ENCODE measurements around the gene USP3. TPM values are rescaled to one million over a fixed set of nuclear protein-coding genes. Genes with fewer than 3 reads are reported as not detected.
A peak's percentile ranks its signal among the peaks of the same experiment; 100 is the strongest.

USP3 gene
- total and polyA plus RNA-seq, 2 of the 4 experiments (the other 2 are of a cell fraction), result 17.3 to 52.3 TPM

GRCh38 chr15:63582718-63583426, 78.5 kb downstream of the USP3 start:
- H3K4me1 ChIP-seq (ENCODE audit: control insufficient read depth, insufficient read depth, low read length), result peaks cover 11% of the 10 kb centered on the region
- H3K9me1 ChIP-seq (ENCODE audit: insufficient read depth, low read length), result peaks cover 6% of the 10 kb centered on the region
- no peak overlapping the region for H4K91ac ChIP-seq (ENCODE audit: insufficient read depth, low read depth, low read length)
- no peak overlapping the region for H2BK120ac ChIP-seq (ENCODE audit: low read depth, low read length)
- no peak overlapping the region for H3K4me3 ChIP-seq (ENCODE audit: insufficient read depth, low read depth, low read length)
- H4K8ac ChIP-seq (ENCODE audit: low read depth in 2 of 2, low read length in 2 of 2), result no peak overlapping the region
- intact Hi-C loops (cut with micrococcal nuclease), result loop anchor here (10.0 kb wide), 1 partner anchor 118 kb away; no protein-coding TSS in a partner anchor
- H3K27ac ChIP-seq (ENCODE audit: insufficient read depth, low read length), result no peak overlapping the region
- H3K36me3 ChIP-seq (ENCODE audit: control insufficient read depth, insufficient read depth, low read length), result no peaks in the 10 kb centered on the region; the same call in 1 of the 2 replicates
- peaks cover 10% of the 10 kb centered on the region; the same call in 1 of the 2 replicates for H4K20me1 ChIP-seq (ENCODE audit: insufficient read depth, low read length)
- BruUV-seq (replicated peaks), result no TSS peak
- peak overlapping the region; percentile 11 for H2BK5ac ChIP-seq (ENCODE audit: low read depth, low read length, poor library complexity, severe bottlenecking)
- POLR2A ChIA-PET (ENCODE audit: unreplicated experiment), result interaction anchor here (0.6 kb wide), 2 partner anchors 46 to 172 kb away, joined by 3 read pairs; no protein-coding TSS in a partner anchor
- peaks cover 0 to 14% of the 10 kb centered on the region in 2 experiments; a peak in 1 of 4 replicates for H3K79me1 ChIP-seq (ENCODE audit: low read depth in 1 of 2, low read length in 2 of 2)
- no peak overlapping the region for H2BK20ac ChIP-seq (ENCODE audit: low read depth, low read length)
- H2AK5ac ChIP-seq (ENCODE audit: low read depth, low read length), result peak overlapping the region; percentile 23; the same call in 1 of the 2 replicates
- no peak overlapping the region for H2AK9ac ChIP-seq (replicated peaks; ENCODE audit: low read depth, low read length, poor library complexity)
- peak; percentile 92 for DNase-seq
- dilution Hi-C loops (cut with HindIII; ENCODE audit: low sequenced_read_pairs, unreplicated experiment), result no loop called here
- no peak overlapping the region for H3K4me2 ChIP-seq (ENCODE audit: low read depth, low read length)
- no peak overlapping the region for H3K18ac ChIP-seq (ENCODE audit: low read depth, low read length)
- H2BK15ac ChIP-seq (ENCODE audit: low read depth, low read length), result no peak overlapping the region
- H3K27me3 ChIP-seq (ENCODE audit: control insufficient read depth, insufficient read depth, low read length), result no peaks in the 10 kb centered on the region
- peak overlapping the region; percentile 53 for H3K23ac ChIP-seq (ENCODE audit: low read depth, low read length)
- H3K14ac ChIP-seq (replicated peaks; ENCODE audit: low read depth, low read length), result peak overlapping the region; percentile 24; the same call in 1 of the 2 replicates
- WGBS, 2 experiments (ENCODE audit: extremely low coverage in 2 of 2, insufficient read length in 1 of 2), result no CpG with 5 or more reads among the region's 2 CpGs
- no peak overlapping the region for H2AFZ ChIP-seq (replicated peaks; ENCODE audit: low read length, poor library complexity)
- no peak overlapping the region for H3K4ac ChIP-seq (ENCODE audit: low read depth, low read length)
- in situ Hi-C loops (cut with MboI; ENCODE audit: low sequenced_read_pairs), result no loop called here
- no peak overlapping the region for H3K9ac ChIP-seq (ENCODE audit: low read depth, low read length)
- no peak overlapping the region for H3K56ac ChIP-seq (ENCODE audit: extremely low read depth, insufficient read depth, low read length)
- H3K9me3 ChIP-seq (ENCODE audit: control insufficient read depth, insufficient read depth, low read length), result no peaks in the 10 kb centered on the region
- CTCF ChIA-PET, result no interaction called here
- peak; percentile 87 for ATAC-seq (ENCODE audit: low read depth)
- H4K5ac ChIP-seq (ENCODE audit: low read depth, low read length), result no peak overlapping the region
- TF ChIP-seq BHLHE40 (IDR thresholded peaks at IDR 0.05; ENCODE audit: low read depth, low read length) (peak; percentile 74), USF2 (IDR thresholded peaks at IDR 0.05; ENCODE audit: low read depth, low read length) (no peak), MXI1 (IDR thresholded peaks at IDR 0.05; ENCODE audit: borderline replicate concordance, low read depth, low read length) (no peak), MAZ (IDR thresholded peaks at IDR 0.05; ENCODE audit: borderline replicate concordance, low read depth, low read length) (no peak), FOS (IDR thresholded peaks at IDR 0.05; ENCODE audit: low read depth, low read length) (peak; percentile 37; the same call in 1 of the 2 replicates), NFE2L2 (IDR thresholded peaks at IDR 0.05; ENCODE audit: low read depth, low read length) (no peak), MAFK (IDR thresholded peaks at IDR 0.05; ENCODE audit: low read depth, low read length) (no peak), RCOR1 (IDR thresholded peaks at IDR 0.05; ENCODE audit: insufficient replicate concordance, low read length) (no peak), CHD1 (IDR thresholded peaks at IDR 0.05; ENCODE audit: low read depth, low read length) (no peak), RAD21 (IDR thresholded peaks at IDR 0.05; ENCODE audit: low read length) (no peak), POLR2A (IDR thresholded peaks at IDR 0.05; ENCODE audit: low read depth, low read length) (peak; percentile 36; the same call in 1 of the 2 replicates), CEBPB (IDR thresholded peaks at IDR 0.05; ENCODE audit: low read depth, low read length) (no peak)
